ENCODE data around the gene GINS3. TPM values are rescaled to one million over a fixed set of nuclear protein-coding genes. Genes with fewer than 3 reads are reported as not detected.

GINS3 gene
- total RNA-seq, 1 experiment from 2014 or later, result 11.3 TPM

- Histone ChIP-seq H3K4me2 (no peak overlapping the region), H4K20me1 (ENCODE audit: insufficient read depth) (no peaks in the 10 kb centered on the region), H3F3A (ENCODE audit: insufficient read depth, low read depth) (peaks cover 24% of the 10 kb centered on the region), H3K9me3 (ENCODE audit: insufficient read depth, low read depth) (no peaks in the 10 kb centered on the region), H3K4me1 (replicated peaks; ENCODE audit: insufficient read depth) (peaks cover 35% of the 10 kb centered on the region), H3K36me3 (ENCODE audit: low read depth) (no peaks in the 10 kb centered on the region), H3K4me3 (no peak overlapping the region), H3K79me2 (ENCODE audit: low read depth) (no peaks in the 10 kb centered on the region), H3K27me3 (ENCODE audit: insufficient read depth, low read depth) (no peaks in the 10 kb centered on the region), H3K27ac (no peak overlapping the region), H2AFZ (no peak overlapping the region), H3K9me2 (ENCODE audit: insufficient read depth) (no peaks in the 10 kb centered on the region)
- intact Hi-C loops (cut with micrococcal nuclease; ENCODE audit: unreplicated experiment), result no loop called here
- no peak for DNase-seq
- CTCF ChIA-PET, result no interaction called here
- POLR2A ChIA-PET (ENCODE audit: unreplicated experiment), result interaction anchor here (0.6 kb wide), 1 partner anchor 10 kb away, joined by 3 read pairs; no protein-coding TSS in a partner anchor
- TF ChIP-seq CTCF (conservative IDR thresholded peaks at IDR 0.05) (no peak), EZH2 (IDR thresholded peaks at IDR 0.05; ENCODE audit: low read depth) (no peak)
- BruUV-seq (replicated peaks), result no TSS peak
These were observed 27.1 kb downstream of the GINS3 start for GRCh38 chr16:58419241-58419990.

- no peak overlapping the region for H3K4me3 ChIP-seq
- no peaks in the 10 kb centered on the region for H3K9me3 ChIP-seq (ENCODE audit: insufficient read depth, low read depth)
- no peaks in the 10 kb centered on the region for H3K79me2 ChIP-seq (ENCODE audit: low read depth)
- POLR2A ChIA-PET (ENCODE audit: unreplicated experiment), result no interaction called here
- no peak overlapping the region for H2AFZ ChIP-seq
- no peaks in the 10 kb centered on the region for H3K27me3 ChIP-seq (ENCODE audit: insufficient read depth, low read depth)
- peak overlapping the region; percentile 37 for H3K4me2 ChIP-seq
- no peaks in the 10 kb centered on the region for H4K20me1 ChIP-seq (ENCODE audit: insufficient read depth)
- CTCF ChIA-PET, result no interaction called here
- H3K9me2 ChIP-seq (ENCODE audit: insufficient read depth), result no peaks in the 10 kb centered on the region
- no TSS peak for BruUV-seq (replicated peaks)
- TF ChIP-seq CTCF (conservative IDR thresholded peaks at IDR 0.05) (no peak), EZH2 (IDR thresholded peaks at IDR 0.05; ENCODE audit: low read depth) (no peak)
- H3K27ac ChIP-seq, result peak overlapping the region; percentile 58
- no peak for DNase-seq
- intact Hi-C loops (cut with micrococcal nuclease; ENCODE audit: unreplicated experiment), result loop anchor here (5.0 kb wide), 1 partner anchor 36 kb away; no protein-coding TSS in a partner anchor
- H3F3A ChIP-seq (ENCODE audit: insufficient read depth, low read depth), result peaks cover 24% of the 10 kb centered on the region
- H3K4me1 ChIP-seq (replicated peaks; ENCODE audit: insufficient read depth), result peaks cover 35% of the 10 kb centered on the region
- no peaks in the 10 kb centered on the region for H3K36me3 ChIP-seq (ENCODE audit: low read depth)
These were observed 28.8 kb downstream of the GINS3 start for GRCh38 chr16:58421059-58421458.

- peaks cover 24% of the 10 kb centered on the region for H3F3A ChIP-seq (ENCODE audit: insufficient read depth, low read depth)
- peaks cover 35% of the 10 kb centered on the region for H3K4me1 ChIP-seq (replicated peaks; ENCODE audit: insufficient read depth)
- H3K4me3 ChIP-seq, result no peak overlapping the region
- intact Hi-C loops (cut with micrococcal nuclease; ENCODE audit: unreplicated experiment), result loop anchor here (5.0 kb wide), 1 partner anchor 36 kb away; no protein-coding TSS in a partner anchor
- peak overlapping the region; percentile 37 for H3K4me2 ChIP-seq
- ChIA-PET POLR2A (ENCODE audit: unreplicated experiment) (no interaction called here), CTCF (no interaction called here)
- DNase-seq, result peak; percentile 59 to 84
- H3K79me2 ChIP-seq (ENCODE audit: low read depth), result no peaks in the 10 kb centered on the region
- no peaks in the 10 kb centered on the region for H3K36me3 ChIP-seq (ENCODE audit: low read depth)
- no peaks in the 10 kb centered on the region for H3K9me3 ChIP-seq (ENCODE audit: insufficient read depth, low read depth)
- BruUV-seq (replicated peaks), result no TSS peak
- no peaks in the 10 kb centered on the region for H3K27me3 ChIP-seq (ENCODE audit: insufficient read depth, low read depth)
- H3K27ac ChIP-seq, result peak overlapping the region; percentile 58
- H4K20me1 ChIP-seq (ENCODE audit: insufficient read depth), result no peaks in the 10 kb centered on the region
- H2AFZ ChIP-seq, result no peak overlapping the region
- TF ChIP-seq CTCF (conservative IDR thresholded peaks at IDR 0.05), result peak; percentile 19; the same call in 1 of the 2 replicates
- TF ChIP-seq EZH2 (IDR thresholded peaks at IDR 0.05; ENCODE audit: low read depth), result no peak
- no peaks in the 10 kb centered on the region for H3K9me2 ChIP-seq (ENCODE audit: insufficient read depth)
These were observed 29.3 kb downstream of the GINS3 start for GRCh38 chr16:58421529-58421928.

All from PC-9 (cell line).